ENCODE results near the gene LINGO3.

The LINGO3 gene

DNA sequence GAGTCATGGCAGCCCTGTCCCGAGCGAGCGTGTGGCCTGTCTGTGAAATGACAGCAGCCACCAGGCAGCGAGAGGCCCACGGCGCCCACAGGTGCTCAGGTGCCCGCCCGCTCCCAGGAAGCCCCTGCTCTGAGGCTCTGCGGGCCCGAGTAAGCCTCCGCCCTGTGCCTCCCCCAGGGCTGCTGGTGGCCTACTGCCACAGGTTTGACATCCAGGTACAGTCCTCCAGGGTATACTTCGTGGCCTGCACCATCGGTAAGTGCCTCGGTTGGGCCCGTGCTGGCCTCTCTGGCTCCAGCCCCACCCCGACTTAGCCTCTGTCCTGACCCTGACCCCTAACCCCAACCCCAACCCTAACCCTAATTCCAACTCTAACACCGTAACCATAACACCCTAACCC is 37.1 kb upstream of the LINGO3 start:
- Histone ChIP-seq H3K27ac (no peak overlapping the region), H3K27me3 (replicated peaks) (no peaks in the 10 kb centered on the region), H3K36me3 (replicated peaks) (peaks cover 5% of the 10 kb centered on the region), H3K4me3 (ENCODE audit: low read depth, low read length) (no peak overlapping the region)
- DNase-seq = no peak
- TF ChIP-seq, protein P1, sequence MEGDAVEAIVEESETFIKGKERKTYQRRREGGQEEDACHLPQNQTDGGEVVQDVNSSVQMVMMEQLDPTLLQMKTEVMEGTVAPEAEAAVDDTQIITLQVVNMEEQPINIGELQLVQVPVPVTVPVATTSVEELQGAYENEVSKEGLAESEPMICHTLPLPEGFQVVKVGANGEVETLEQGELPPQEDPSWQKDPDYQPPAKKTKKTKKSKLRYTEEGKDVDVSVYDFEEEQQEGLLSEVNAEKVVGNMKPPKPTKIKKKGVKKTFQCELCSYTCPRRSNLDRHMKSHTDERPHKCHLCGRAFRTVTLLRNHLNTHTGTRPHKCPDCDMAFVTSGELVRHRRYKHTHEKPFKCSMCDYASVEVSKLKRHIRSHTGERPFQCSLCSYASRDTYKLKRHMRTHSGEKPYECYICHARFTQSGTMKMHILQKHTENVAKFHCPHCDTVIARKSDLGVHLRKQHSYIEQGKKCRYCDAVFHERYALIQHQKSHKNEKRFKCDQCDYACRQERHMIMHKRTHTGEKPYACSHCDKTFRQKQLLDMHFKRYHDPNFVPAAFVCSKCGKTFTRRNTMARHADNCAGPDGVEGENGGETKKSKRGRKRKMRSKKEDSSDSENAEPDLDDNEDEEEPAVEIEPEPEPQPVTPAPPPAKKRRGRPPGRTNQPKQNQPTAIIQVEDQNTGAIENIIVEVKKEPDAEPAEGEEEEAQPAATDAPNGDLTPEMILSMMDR (IDR thresholded peaks at IDR 0.05; ENCODE audit: low read depth, low read length, missing control alignments) = no peak
- in situ Hi-C loops (cut with HindIII; ENCODE audit: low pct_ligation_motif_present, low sequenced_read_pairs) = no loop called here

DNA sequence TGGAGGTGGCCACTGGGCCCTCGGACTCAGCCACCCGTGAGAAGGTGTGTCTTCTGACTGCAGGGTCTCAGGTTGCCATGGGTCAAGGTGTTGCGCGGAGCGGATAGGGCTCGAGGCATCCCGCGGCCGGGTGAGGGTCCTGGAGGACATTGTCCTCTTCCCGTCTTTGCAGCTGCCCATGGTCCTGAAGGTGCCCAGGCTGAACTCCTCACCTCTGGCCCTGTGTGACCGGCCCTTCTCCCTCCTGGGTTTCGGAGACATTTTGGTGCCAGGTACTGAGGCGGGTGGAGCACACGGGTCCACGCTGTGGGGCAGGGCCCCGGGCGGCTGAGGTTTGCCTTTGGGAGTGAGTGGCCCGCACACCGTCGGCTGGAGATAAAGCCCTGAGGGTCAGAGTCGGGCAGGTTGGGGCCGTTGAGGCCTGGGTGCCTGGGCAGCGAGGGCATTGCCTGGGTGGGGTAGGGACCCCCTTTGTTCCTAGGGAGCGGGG is 36.5 kb upstream of the LINGO3 start:
- Histone ChIP-seq H3K27me3 (replicated peaks) (no peaks in the 10 kb centered on the region), H3K4me3 (ENCODE audit: low read depth, low read length) (no peak overlapping the region), H3K27ac (no peak overlapping the region), H3K36me3 (replicated peaks) (peaks cover 7% of the 10 kb centered on the region)
- TF ChIP-seq, protein P1 (IDR thresholded peaks at IDR 0.05; ENCODE audit: low read depth, low read length, missing control alignments) = no peak
- DNase-seq = no peak
- in situ Hi-C loops (cut with HindIII; ENCODE audit: low pct_ligation_motif_present, low sequenced_read_pairs) = no loop called here

DNA sequence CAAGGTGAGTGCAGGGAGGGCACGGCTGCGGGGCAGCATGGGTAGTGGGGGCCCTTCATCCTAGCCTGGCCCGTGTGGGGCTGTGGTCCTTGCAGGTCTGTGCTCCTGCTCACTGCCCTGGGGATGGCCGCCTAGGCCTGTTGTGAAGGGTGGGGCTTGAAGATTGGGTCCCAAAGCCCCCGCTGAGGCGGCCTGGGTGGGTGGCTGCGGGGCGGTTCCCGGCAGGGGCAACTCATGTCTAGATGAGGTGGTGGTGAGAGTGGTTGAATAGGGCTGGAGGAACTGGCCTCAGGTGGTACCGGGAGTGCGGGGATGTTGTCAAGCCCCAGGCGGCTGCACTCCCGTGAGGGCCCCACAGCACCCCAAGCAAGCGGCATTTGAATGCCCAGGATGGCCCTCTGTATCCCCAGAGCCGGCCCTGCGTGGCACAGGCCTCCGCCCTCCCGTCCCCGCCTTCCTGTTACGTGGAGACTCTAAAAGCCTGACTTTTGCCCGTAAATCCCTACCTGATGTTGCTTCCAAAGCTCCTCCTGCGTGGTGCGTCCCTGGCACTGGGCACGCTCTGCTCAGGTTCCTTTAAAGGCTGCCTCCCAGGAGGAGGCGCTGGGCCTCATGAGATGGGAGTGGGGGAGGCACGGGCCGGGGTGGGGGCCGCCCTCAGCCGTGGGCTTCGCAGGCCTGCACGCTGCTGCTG is 35.5 kb upstream of the LINGO3 start:
- Histone ChIP-seq H3K36me3 (replicated peaks) (peaks cover 12% of the 10 kb centered on the region), H3K27ac (no peak overlapping the region), H3K27me3 (replicated peaks) (no peaks in the 10 kb centered on the region), H3K4me3 (ENCODE audit: low read depth, low read length) (no peak overlapping the region)
- in situ Hi-C loops (cut with HindIII; ENCODE audit: low pct_ligation_motif_present, low sequenced_read_pairs) = no loop called here
- DNase-seq = no peak
- TF ChIP-seq, protein P1 (IDR thresholded peaks at IDR 0.05; ENCODE audit: low read depth, low read length, missing control alignments) = no peak

DNA sequence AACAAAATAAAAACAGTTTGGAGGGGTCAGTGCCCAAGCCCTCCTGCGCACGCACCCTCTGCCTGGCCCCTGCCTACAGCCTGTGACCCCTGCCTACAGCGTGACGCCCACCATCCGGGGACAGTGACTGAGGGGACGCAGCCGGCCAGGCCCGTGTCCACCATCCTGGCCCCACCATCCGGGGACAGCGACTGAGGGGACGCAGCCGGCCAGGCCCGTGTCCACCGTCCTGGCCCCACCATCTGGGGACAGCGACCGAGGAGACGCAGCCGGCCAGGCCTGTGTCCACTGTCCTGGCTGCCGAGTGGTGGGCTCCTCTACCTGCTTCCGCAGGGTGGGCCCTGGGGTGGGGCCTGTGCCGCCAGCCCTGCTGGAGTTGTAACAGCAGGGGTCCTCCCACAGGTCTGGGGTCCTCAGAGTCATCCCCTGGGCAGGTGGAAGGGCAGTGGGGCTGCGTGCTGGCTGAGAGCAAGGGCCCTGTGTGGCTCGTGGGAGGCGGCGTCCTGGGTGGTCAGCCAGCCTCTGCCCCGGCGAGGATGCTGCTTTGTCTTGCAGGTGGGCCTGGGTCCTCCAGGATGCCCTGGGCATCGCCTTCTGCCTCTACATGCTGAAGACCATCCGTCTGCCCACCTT is 34.8 kb upstream of the LINGO3 start:
- DNase-seq = no peak
- in situ Hi-C loops (cut with HindIII; ENCODE audit: low pct_ligation_motif_present, low sequenced_read_pairs) = no loop called here
- no peak overlapping the region for H3K27ac ChIP-seq
- H3K27me3 ChIP-seq (replicated peaks) = no peaks in the 10 kb centered on the region
- H3K36me3 ChIP-seq (replicated peaks) = peaks cover 12% of the 10 kb centered on the region
- TF ChIP-seq, protein P1 (IDR thresholded peaks at IDR 0.05; ENCODE audit: low read depth, low read length, missing control alignments) = no peak
- no peak overlapping the region for H3K4me3 ChIP-seq (ENCODE audit: low read depth, low read length)

DNA sequence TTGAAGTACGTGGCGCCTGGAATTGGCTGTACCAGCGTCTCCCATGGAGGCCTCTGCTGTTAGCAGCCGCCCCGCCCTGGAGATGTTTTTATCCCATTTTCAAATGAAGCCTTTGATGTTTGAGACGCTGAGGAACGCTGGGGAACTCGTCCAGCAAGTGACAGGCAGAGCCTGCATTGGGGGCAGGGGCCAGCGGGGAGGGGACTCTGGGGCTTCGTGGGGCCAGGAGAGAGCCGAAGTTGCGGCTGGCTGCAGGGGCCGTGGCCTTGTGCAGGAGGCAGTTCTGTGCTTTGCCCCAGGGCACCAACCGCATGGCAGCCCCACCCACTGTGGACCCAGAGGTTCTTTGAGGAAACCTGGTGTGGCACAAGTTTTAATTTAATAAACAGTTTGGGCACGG is 34.0 kb upstream of the LINGO3 start:
- H3K4me3 ChIP-seq (ENCODE audit: low read depth, low read length) = no peak overlapping the region
- DNase-seq = no peak
- TF ChIP-seq, protein P1 (IDR thresholded peaks at IDR 0.05; ENCODE audit: low read depth, low read length, missing control alignments) = no peak
- no peaks in the 10 kb centered on the region for H3K27me3 ChIP-seq (replicated peaks)
- in situ Hi-C loops (cut with HindIII; ENCODE audit: low pct_ligation_motif_present, low sequenced_read_pairs) = no loop called here
- no peak overlapping the region for H3K27ac ChIP-seq
- peaks cover 12% of the 10 kb centered on the region for H3K36me3 ChIP-seq (replicated peaks)
